COR-L47 (cell line): ENCODE data around the gene NRN1L.

Source experiments
- DNase-seq: peaks from one replicate; lab custom pipeline; 2025; lab: John Stamatoyannopoulos, UW

Gene NRN1L

DNA sequence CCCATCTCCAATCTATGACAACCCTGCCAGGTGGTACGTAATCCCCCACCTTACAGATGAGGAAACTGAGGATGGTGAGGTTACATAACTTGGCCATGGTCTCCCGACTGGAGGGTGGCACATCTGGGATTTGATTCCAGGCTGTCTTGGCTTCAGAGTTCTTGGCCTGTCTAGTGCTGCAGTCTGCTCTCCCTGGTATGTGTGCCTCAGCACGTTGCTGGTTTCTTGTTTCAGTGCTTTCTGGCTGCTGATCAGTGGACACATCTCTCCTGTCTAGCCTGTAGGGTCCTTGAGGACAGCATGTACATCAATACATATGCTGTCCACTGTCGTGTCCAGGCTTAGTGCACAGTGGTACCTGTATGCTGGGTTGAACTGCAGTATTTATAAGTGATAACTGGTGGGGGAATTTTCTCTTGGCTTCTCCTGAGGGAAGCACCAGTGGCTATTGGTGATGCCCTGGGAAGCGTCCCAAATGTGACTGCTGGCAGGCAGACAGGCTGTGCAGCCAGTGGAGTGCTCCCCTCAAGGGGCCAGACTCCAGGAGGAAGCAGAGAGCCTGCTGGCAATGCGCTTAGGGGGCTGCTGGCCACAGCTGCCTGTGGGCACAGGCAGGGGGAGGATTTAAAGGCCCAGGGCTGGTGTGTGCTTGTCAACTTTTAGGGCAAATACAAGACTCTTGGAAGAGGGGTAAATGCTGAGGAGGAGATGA, 32.6 kb downstream of the NRN1L start:
- no peak for DNase-seq

DNA sequence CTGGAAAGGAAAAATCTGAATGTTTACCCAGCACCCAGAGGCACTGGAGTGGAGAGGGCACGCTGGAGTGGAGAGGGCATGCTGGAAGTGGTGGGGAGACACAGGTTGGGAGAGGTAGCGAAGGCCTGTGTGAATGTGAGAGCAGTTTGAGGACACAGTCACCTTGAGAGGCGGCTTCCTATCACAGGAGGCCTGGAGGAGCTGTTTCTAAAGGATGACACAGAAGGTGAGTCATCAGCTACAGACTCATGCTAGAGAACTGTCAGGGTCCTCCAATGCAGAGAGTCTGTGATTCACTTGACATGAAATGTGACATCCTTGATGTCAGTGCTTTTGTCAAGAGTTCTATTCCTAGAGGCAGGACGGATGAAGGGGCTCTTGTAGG, 33.2 kb downstream of the NRN1L start:
- DNase-seq: no peak

- DNase-seq: no peak
These were observed 35.0 kb downstream of the NRN1L start for GRCh38 chr16:67919622-67920221.

DNA sequence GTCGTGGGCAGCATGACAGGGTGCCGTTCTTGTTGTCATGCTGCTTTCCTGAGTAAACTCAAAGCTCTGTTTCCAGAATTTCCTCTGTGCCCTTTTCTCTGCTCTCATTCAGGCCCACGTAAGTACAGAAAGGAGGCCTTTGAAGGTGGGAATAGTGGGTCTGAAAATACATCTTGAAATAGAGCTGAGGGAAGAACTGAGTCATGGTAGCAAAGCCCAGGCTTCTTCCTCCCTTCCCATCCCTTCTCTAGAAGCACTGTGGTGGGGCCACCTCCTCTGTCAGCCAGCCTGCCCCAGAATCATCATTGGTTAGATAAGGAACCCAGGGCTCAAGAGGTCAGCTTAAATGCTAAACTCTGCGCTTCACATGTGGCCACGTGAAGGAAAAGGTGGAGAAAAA, 37.5 kb downstream of the NRN1L start:
- no peak for DNase-seq

DNA sequence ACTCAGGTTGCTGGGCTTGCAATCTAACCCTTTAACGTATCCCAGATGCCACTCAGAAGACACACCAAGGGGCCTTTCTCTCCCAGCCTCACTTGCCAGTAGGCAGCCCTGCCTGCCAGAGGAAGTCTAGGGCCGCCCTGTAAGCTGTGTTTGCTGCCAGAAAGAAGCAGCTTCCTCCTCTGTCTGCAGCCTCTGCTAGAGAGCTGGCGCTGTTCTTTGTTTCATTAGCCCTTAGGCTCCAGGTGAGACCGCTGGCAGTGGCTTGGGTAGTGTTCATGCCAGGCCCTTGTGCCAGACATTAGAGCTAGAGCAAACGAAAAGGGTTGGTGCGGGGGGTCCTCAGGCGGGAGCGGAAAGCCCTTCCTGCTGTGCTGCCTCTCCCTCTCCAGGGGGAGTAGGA, 38.1 kb downstream of the NRN1L start:
- peak; percentile 90 for DNase-seq

DNA sequence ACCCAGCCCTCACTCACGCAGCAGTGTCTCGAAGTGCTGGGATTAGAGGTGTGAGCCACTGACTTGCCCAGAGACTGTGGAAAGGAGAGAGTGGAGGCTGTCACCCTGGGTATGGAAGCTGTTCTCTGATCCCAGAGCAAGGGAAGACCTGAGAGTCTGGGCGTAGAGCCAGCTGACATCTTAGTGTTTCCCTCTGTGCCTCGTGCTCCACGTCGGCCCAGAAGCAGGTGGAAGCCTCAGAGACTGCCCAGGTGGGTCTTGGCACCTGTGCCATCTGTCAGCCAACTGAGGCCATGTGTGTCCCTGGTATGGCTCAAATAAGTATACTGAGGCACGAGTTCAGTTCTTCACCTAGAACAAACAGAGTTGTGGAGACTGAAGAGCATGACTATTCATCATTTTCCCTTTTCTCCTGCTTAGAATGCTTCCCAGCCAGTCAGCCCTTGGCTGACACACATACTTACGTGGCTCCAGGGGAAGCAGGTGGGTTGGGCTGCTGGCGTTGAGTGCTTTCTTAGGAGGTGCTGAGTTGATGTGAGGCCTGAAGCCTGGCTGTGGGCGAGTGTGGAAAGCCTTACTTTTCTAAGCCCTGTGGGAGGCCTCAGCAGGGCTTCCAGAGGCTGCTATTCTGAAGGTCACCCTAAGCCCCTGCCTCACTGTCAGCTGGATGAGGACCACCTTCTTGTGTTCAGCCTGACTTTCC, 38.9 kb downstream of the NRN1L start:
- peak; percentile 80 for DNase-seq

DNA sequence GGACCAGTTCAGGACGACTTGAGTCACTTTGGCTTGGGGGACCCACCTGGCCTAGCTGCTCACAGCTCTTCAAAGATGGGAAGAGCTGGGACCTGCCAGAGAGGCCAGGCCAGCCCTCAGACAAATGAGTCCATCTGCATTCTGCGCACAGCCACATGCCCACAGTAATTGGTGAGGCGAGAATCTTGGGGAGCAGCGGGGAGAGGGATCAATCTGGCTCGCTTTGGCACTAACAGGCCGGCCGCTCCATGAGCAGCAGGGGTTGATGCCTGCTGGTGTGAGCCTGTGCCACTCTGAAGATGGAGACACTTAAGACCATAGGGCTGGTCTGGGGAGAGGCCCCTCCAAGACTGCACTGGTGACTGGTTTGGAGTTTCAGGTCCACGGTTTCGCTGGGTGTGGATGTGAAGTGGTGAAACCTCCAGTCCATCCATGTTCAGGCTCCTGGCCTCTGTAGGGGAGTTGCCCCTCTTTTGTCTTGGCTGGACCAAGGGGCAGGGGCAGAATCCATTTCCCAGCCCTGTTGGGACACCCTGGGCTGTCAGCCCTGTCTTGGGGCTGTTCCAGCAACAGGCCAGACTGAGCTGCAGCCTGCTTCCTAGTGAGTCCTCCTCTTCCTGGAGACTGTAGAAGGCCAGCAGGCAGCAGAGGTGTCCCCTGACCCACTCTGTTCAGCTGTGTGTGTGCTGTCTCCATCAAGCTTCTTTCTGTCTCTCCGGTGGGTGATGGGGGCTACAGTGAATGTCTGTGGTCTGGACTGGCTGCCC, 39.6 kb downstream of the NRN1L start:
- no peak for DNase-seq

- DNase-seq: peak; percentile 95
These were observed 41.6 kb downstream of the NRN1L start for GRCh38 chr16:67926181-67926750.

- DNase-seq: no peak
These were observed 42.7 kb downstream of the NRN1L start for GRCh38 chr16:67927131-67927941.

DNA sequence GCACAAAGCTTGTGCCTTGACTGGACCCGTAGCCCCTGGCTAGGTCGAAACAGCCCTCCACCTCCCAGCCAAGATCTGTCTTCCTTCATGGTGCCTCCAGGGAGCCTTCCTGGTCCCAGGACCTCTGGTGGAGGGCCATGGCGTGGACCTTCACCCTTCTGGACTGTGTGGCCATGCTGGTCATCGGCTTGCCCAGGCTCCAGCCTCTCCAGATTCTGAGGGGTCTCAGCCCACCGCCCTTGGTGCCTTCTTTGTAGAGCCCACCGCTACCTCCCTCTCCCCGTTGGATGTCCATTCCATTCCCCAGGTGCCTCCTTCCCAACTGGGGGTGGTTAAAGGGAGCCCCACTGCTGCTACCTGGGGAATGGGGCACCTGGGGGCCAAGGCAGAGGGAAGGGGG, 43.5 kb downstream of the NRN1L start:
- DNase-seq: no peak

DNA sequence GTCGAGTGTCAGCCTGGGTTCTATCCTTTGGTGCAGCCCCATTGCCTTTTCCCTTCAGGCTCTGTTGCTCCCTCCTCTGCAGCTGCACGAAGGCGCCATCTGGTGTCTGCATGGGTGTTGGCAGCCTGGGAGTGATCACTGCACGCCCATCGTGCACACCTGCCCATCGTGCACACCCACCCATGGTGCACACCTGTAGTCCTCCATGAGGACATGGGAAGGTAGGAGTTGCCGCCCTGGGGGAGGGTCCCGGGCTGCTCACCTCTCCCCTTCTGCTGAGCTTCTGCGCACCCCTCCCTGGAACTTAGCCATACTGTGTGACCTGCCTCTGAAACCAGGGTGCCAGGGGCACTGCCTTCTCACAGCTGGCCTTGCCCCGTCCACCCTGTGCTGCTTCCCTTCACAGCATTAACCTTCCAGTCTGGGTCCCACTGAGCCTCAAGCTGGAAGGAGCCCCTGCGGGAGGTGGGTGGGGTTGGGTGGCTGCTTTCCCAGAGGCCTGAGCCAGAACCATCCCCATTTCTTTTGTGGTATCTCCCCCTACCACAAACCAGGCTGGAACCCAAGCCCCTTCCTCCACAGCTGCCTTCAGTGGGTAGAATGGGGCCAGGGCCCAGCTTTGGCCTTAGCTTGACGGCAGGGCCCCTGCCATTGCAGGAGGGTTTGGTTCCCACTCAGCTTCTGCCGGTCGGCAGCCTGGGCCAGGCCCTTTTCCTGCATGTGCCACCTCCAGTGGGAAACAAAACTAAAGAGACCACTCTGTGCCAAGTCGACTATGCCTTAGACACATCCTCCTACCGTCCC, 44.1 kb downstream of the NRN1L start:
- DNase-seq: peak; percentile 85

GRCh38 chr16:67930191-67930590, 45.5 kb downstream of the NRN1L start:
- DNase-seq: no peak

GRCh38 chr16:67930678-67931211, 46.1 kb downstream of the NRN1L start:
- no peak for DNase-seq

GRCh38 chr16:67931712-67932461, 47.2 kb downstream of the NRN1L start, which contains the start of gene CTRL:
CTRL (minus strand) TSS chr16:67931862; CDS start chr16:67931852, 10 bp downstream.
- DNase-seq: no peak

GRCh38 chr16:67932462-67932840, 47.8 kb downstream of the NRN1L start:
- DNase-seq: no peak

DNA sequence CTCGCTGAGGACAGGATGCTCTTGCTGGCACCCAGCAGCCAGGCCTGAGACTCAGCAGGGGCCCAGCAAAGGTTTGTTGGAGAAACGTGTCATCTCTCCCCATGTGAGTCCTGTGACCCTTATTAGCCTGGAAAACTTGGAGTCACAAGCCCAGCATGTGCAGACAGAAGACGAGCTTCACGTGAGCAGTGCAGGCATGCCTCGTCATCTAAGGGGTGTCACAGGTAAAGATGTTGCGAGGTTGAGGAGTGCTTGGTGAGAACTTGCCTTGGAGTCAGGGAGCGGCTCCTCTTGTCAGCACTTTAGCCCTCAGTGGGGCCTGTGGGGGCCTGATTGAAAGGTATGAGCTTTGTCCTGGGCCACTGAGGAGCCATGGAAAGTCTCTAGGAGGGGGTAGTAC, 49.1 kb downstream of the NRN1L start:
- DNase-seq: no peak

DNA sequence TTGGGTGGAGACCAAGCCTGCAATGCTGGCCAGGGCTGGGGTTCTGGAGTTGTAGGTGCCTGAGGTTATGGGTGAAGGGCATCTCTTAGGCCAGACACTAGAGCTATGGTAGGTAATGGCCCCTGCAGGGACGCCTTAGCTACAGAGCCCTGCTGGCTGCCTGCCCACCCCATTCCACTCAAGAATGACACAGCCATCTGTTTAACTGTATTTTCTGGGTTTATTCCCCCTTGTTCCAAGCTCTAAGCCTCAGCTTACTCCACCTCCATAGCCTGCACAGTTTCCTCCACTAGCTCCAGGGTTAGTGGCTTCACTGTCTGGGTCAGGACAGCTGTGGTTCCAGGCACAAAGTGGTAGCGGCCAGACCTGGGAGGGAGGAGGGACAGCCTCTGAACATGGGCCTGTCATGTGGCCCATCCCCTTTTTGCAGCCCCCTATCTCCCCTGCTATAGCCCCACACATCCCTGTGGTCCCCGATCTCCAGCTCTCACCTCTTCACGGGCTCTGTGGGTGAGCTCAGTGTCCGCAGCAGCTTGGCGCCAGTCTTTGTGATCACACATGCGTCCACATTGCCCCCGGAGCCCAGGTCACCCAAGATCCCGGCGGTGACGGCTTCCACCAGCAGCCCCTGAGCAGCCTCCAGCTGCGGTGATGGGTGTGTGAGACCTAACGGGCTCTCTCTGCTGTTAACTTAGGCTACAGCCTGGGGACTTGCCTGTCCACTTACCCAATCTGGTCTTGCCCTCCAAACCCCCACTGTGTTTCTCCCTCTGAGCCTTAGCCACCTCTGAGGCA, 49.8 kb downstream of the NRN1L start:
- no peak for DNase-seq

DNA sequence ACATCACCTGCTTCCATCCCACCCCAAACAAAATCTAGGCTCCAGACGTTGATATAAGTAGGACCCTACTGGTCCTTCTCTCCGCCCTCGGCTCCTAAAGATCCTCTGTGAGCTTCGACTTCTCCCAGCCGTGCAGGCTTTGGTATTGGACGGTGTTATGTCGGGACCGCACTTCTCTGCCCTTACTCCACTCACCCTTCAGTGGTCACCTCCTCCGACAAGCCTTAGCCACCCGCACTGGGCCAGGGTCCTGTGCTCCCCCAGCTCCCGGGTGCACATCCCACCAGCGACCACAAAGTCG, 50.4 kb downstream of the NRN1L start:
- no peak for DNase-seq
